Measurements from ENCODE around the gene SYK.
A peak's percentile ranks its signal among the peaks of the same experiment; 100 is the strongest.
"Not testable (repeated sequence)": the region's sequence is repeated elsewhere in the genome, so short reads cannot be mapped to it uniquely, and the experiment has no call there.

Gene SYK

DNA sequence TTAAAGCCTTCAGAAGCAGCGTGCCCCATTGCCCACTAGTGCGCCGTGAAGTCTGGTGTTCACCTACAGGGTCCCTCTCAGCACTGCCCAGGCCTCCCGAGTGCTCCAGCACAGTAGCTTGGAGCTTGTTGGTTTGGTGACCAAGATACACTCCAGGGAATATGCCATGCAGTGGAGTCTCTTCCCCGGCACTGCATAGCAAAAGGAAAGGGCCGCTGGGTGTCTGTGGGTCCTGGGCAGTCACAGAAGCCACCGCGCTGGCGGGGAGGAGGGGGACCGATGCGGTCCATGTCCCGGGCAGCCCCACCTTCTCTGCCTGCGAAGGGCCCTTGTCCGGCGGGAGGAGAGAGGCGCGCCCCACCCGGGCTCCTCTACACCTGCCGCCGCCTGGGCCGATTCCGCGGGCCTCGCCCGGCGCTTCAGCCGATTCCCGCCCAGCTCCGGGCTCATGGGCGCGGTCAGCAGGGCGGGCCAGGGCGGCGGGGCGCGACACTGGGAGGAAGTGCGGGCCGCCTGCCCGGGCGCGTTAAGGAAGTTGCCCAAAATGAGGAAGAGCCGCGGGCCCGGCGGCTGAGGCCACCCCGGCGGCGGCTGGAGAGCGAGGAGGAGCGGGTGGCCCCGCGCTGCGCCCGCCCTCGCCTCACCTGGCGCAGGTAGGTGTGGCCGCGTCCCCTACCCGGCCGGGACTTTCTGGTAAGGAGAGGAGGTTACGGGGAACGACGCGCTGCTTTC lies at the start of gene SYK:
SYK (plus strand) TSS at position 579 of the 732 bp plus-strand sequence. CDS start 42,080 bp downstream, outside the sequence.
- DNase-seq, result no peak

DNA sequence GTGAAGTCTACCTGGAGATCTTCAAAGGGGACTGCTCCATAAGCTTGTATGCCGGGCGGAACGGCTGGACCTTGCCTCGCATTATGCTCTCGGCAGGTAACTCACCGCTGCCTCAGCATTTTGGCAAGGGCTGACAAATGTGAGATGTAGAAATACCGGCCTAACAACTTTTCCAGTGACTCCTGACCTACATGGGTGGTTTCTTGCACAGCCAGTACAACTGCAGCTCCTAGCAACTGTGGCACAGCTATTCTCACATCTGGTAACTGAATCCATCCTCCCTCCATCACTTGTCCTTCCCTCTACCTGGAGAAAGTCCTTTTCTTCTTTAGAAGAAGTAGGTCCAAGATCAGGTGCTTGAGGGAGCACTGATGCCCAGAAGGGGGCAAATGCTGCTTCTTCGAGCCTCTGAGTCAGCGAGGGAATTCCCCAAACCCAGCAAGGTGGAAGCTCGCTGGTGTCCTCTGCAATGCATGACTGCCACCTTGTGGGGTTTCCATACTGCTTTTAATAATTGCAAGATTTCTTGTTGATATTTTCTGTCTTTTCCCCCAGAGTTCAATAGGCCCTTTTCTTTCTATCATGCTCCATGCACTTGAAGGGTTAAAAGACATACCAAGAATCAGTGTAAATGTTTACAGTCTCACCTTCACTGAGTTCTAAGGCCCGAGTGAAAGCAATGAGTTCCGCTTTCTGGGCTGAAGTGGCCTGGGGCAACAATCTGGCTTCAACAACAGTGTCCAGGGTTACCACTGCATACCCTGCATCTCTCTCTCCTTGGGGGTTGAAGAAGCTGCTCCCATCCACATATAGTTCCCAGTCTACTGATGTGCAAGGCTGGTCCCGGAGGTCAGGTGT lies 45.9 kb upstream of the SYK start:
- peak; percentile 41 for DNase-seq

DNA sequence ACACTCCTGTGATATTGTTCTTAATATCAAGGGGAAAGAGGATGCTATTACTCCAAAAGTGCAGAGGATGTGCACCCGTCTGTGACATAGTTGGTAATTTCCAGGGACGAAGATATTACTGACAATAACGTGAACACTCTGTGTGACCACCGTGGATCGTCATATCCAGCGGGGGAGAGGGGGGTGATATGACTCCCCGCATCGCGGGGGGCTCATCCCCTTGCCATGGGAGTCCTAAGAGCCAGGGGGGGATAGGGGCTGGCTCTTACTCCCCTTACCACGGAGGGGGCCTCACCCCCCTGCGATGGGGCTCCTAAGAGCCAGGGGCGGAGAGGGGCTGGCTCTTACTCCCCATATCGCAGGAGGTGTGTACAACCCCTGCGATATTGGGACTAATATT lies 41.0 kb upstream of the SYK start:
- not testable (repeated sequence) for DNase-seq

DNA sequence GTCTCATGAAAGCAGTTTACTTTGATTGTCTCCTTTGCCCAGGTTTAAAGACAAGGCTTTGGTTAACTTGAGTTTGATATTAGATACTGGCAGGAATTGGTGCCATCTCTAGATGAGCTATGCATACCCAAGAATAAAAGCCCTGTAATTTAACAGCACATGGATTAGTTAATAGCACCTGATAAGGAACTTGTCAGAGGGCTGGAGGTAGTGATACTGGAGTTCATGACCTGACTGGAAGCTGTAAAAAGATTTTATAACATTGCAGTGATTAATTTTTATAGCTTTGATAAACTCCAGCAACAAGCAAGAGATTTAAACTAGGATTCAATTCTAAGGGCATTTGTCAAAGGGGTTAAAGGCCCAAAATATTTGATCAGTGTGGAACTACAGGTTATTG lies 34.9 kb upstream of the SYK start:
- no peak for DNase-seq

- DNase-seq, result no peak
Observed at GRCh38 chr9:90767523-90768100, 34.0 kb upstream of the SYK start.

- no peak for DNase-seq
Observed at GRCh38 chr9:90770182-90770738, 31.4 kb upstream of the SYK start.

- DNase-seq, result no peak
Observed at GRCh38 chr9:90770927-90771326, 30.7 kb upstream of the SYK start.

GRCh38 chr9:90772386-90772785 lies 29.2 kb upstream of the SYK start:
- no peak for DNase-seq

GRCh38 chr9:90773617-90774016 lies 28.0 kb upstream of the SYK start:
- no peak for DNase-seq

GRCh38 chr9:90774071-90774470 lies 27.5 kb upstream of the SYK start:
- no peak for DNase-seq

- DNase-seq, result no peak
Observed at GRCh38 chr9:90774682-90775081, 26.9 kb upstream of the SYK start.

DNA sequence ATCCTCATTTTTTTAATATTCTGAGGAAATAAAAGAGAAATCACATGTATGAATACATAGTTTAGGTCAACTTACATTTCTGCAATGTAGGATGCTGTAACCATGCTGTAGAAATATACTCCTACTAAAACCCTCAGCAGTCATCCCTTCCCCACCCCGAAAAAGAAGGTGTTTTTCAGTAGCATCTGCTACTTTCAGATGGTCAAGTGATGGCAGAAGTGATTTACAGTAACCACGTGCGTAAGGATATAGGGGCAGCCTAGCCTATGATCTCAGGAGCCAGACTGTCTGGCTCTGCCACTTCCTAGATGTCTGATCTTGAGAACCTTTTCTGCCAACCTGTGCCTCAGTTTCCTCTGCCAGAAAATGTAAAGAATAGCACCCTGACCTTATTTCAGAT lies 26.0 kb upstream of the SYK start:
- no peak for DNase-seq

DNA sequence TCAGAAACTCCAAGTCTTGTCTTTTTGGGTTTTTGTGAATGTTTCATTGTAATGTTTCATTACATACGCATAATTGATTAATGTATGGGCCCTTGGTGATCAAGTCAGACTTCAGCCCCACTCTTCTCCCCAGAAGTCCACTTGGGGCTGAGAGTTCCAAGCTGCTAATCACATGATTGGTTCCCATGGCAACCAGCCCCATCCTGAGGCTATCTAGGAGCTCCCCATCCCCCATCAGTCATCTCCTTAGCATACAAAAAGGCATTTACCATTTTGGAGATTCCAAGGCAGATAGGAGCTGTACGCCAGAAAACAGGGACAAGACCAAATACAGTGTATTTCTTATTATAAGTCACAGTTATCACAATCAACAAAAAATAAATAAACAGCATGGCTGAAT lies 22.9 kb upstream of the SYK start:
- DNase-seq, result no peak

DNA sequence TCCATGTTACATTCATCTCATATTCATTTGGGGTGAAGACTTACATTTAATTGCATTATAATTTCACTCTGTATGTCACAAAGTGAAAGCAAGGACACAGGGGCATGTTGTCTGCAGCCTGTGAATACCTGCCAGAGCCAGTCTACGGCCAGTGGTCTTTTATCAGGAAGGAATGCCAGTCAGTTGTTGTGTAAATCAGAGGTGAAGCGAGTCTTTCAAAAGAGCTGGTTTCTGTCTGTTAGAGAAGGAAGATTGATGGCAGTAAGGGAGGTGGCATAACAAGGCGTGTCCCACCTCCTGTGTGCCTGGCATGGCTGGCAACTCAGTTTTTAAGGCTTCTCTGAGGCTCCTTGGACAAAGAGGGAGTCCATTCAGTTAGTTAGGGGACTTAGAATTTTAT lies 18.1 kb upstream of the SYK start:
- no peak for DNase-seq

DNA sequence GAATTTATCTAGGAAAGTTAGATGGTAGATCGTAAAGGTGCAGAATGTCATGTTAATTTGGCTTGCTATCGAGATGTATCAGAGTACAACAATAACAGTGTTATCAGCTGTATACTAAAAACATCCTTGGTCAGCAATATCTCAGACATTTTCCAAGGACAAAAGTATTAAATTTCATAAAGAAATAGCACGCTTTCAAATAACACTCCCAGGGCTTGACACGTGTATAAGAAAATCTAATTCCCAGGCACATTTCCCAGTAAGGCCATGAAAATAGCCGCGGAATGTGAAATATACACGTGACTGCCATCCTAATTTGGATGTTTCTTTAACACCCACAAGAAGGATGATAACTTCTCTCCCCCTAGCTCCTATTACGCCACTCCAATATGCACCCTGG lies 17.7 kb upstream of the SYK start:
- DNase-seq, result no peak

- no peak for DNase-seq
Observed at GRCh38 chr9:90787771-90788460, 13.7 kb upstream of the SYK start.

GRCh38 chr9:90788527-90788926 lies 13.1 kb upstream of the SYK start:
- DNase-seq, result not testable (repeated sequence)

- DNase-seq, result no peak
Observed at GRCh38 chr9:90789408-90789807, 12.2 kb upstream of the SYK start.

- no peak for DNase-seq
Observed at GRCh38 chr9:90789862-90790261, 11.8 kb upstream of the SYK start.

DNA sequence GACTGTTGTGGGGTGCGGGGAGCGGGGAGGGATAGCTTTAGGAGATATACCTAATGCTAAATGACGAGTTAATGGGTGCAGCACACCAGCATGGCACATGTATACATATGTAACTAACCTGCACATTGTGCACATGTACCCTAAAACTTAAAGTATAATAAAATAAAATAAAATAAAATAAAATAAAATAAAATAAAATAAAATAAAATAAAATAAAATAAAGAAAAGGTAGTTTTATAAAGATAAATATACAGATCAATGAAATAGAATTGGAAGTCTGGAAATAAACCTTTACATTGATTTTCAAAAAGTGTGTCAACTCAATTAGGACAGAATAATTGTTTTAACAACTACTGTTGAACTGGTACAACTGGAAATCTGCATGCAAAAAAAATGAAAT lies 8.6 kb upstream of the SYK start:
- DNase-seq, result not testable (repeated sequence)

DNA sequence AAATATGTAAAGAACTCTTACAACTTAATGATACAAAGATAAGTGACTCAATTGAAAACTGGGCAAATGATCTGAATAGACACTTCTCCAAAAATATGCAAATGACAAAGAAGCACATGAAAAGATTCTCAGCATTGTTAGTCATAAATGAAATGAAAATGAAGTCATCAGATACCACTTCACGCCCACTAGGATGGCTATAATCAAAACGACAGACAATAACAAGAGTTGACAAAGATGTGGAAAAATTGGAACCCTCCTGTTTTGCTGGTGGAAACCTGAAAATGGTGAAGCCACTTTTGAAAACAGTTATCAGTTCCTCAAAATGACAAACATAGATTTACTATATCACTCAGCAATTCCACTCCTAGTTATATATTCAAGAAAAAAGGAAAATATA lies 7.9 kb upstream of the SYK start:
- no peak for DNase-seq

DNA sequence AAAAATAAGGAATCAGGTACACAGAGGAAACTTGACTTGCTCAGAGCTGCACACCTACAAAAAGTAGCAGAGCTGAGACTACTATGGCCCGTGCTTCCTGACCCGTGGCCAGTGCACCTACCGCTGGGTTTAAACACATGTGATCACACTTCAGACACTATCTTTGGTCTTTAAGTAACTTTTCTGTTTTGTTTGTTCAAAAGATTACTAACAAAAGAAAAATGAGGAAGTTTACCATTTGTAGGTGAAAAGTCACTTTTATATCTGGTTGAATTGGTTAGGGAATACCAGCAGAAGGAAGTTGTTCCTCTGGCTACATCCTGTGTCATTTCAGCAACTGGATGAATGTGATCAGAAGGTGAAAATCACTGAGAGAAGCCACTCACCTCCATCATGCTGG lies 6.5 kb upstream of the SYK start:
- no peak for DNase-seq

- DNase-seq, result no peak
Observed at GRCh38 chr9:90795871-90796317, 5.7 kb upstream of the SYK start.
